GM19240 (cell line): ENCODE data around the gene TM4SF18.

Source experiments
- DNase-seq: peaks from one replicate; pipeline ENCODE4 v3.0.0; 2011; ENCODE audit warnings: low spot score; ENCODE audit not compliant: insufficient read length

TM4SF18 gene

GRCh38 chr3:149330609-149331331 is 2.7 kb downstream of the TM4SF18 start:
- DNase-seq: no peak

- DNase-seq: no peak
These were observed 6.3 kb downstream of the TM4SF18 start for GRCh38 chr3:149327156-149327555.

- DNase-seq: no peak
These were observed 7.9 kb downstream of the TM4SF18 start for GRCh38 chr3:149325581-149325980.

DNA sequence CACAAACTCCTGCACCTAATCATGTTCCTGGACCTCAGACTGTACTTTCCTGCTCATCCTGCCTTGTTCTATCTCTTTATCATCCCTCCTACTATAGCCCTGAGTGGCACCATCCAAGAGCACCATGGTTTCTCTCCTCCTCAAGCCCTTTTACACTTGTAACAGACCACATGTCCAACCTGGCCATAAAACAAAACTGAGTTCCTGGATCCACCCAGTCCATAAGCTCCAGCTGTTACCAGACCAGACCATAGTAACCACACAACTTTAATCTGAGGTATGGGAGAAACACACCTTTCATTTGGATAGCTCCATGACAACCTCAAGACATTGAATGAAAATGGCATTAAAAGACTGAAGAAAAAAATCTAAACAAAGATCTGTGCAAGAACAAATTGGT is 9.1 kb downstream of the TM4SF18 start:
- DNase-seq: no peak

- DNase-seq: no peak
These were observed 11.8 kb downstream of the TM4SF18 start for GRCh38 chr3:149321640-149322039.

GRCh38 chr3:149321136-149321535 is 12.3 kb downstream of the TM4SF18 start:
- no peak for DNase-seq

- DNase-seq: no peak
These were observed 13.7 kb downstream of the TM4SF18 start for GRCh38 chr3:149319750-149320149.

GRCh38 chr3:149317072-149317471 is 16.4 kb downstream of the TM4SF18 start:
- DNase-seq: no peak

DNA sequence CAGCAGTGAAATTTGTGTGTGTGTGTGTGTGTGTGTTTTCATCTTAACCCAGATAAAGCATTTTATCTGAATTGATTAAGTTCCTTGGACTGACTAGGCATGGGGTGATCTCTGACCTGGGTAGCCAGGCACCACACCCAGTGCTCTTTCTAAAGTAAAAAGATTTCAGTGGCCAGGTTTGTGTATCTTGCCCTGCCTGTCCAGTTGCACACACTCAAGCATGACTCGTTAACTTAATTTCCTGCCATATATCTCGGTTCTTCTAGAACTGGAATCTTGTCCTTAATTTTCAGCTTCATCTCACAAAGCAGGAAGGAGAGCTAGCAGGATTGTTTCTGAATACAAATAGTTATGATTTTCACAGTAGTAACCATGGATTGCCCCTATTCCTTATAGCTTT is 17.0 kb downstream of the TM4SF18 start:
- DNase-seq: no peak

GRCh38 chr3:149315694-149316093 is 17.7 kb downstream of the TM4SF18 start:
- no peak for DNase-seq

GRCh38 chr3:149314807-149315578 is 18.4 kb downstream of the TM4SF18 start:
- no peak for DNase-seq

DNA sequence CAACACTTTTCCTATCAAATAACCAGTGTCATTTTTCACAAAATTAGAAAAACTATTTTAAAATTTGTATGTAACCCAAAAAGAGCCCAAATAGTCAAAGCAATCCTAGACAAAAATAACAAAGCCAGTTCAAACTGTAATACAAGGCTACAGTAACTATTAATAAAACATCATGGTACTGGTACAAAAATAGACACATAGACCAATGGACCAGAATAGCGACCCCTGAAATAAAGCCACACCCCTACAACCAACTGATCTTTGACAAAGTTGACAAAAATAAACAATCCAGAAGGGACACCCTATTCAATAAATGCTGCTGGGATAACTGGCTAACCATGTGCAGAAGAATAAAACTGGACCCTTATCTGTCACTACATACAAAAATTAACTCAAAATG is 19.9 kb downstream of the TM4SF18 start:
- DNase-seq: no peak

- DNase-seq: no peak
These were observed 22.5 kb downstream of the TM4SF18 start for GRCh38 chr3:149310796-149311534.

GRCh38 chr3:149307435-149307783 is 26.0 kb downstream of the TM4SF18 start:
- no peak for DNase-seq

DNA sequence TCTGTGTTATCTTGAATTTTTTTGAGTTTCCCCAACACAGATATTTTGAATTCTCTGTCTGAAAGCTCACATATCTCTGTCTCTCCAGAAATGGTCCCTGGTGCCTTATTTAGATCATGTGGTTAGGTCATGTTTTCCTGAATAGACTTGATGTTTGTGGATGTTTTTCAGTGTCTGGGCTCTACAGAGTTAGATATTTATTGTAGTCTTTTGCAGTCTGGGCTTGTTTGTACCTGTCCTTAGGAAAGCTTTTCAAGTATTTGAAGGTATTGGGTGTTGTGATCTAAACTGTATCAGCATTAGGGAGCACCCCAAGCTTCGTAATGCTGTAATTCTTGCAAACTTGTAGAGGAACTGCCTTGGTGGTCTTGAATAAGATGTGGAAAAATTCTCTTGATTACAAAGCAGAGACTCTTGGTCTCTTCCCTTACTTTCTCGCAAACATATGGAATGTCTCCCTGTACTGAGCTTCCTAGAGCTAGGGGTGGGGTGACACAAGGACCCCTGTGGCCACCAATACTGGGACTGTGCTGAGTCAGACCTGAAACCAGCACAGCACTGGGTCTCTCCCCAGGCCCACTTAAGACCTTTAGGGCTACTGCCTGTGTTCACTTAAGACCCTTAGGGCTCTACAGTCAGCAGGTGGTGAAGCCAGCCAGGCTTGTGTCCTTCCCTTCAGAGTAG is 26.5 kb downstream of the TM4SF18 start:
- DNase-seq: no peak

DNA sequence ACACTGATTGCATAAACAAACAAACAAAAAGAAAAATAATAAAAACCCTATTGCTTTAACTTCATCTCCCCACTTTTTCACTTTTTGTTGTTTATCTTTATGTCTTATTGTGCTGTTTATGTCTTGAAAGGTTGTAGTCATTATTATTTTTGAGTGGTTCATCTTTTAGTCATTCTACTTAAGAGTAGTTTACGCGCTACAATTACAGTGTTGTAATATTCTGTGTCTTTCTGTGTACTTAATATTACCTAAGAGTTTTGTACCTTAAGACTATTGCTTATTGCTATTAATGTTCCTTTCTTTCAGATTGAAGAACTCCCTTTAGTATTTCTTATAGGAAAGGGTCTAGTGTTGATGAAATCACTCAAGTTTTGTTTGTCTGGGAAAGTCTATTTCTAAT is 28.1 kb downstream of the TM4SF18 start:
- no peak for DNase-seq

- DNase-seq: no peak
These were observed 33.3 kb downstream of the TM4SF18 start for GRCh38 chr3:149299938-149300801.

- no peak for DNase-seq
These were observed 36.5 kb downstream of the TM4SF18 start for GRCh38 chr3:149296972-149297371.

GRCh38 chr3:149292666-149293065 is 40.8 kb downstream of the TM4SF18 start:
- DNase-seq: no peak

DNA sequence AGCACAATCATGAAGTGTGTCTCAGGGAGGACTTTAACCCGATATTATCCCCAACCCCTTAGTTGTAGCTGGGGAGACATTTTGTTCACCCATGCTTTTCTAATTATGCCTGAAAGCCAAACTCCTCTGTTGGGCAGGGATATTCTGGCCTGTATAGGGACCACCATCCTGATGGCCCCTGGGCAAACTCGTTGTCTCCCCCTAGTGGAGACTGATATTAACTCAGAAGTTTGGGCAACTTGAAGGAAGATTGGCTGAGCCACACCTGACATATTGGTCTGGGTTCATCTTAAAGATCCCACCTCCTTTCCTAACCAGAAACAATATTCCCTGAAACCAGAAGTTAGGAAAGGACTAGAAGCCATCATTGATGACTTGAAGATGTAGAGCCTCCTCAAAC is 42.3 kb downstream of the TM4SF18 start:
- DNase-seq: peak; percentile 27

GRCh38 chr3:149288655-149289054 is 44.8 kb downstream of the TM4SF18 start:
- DNase-seq: no peak
